ENCODE measurements around the gene NAT9.

DNA sequence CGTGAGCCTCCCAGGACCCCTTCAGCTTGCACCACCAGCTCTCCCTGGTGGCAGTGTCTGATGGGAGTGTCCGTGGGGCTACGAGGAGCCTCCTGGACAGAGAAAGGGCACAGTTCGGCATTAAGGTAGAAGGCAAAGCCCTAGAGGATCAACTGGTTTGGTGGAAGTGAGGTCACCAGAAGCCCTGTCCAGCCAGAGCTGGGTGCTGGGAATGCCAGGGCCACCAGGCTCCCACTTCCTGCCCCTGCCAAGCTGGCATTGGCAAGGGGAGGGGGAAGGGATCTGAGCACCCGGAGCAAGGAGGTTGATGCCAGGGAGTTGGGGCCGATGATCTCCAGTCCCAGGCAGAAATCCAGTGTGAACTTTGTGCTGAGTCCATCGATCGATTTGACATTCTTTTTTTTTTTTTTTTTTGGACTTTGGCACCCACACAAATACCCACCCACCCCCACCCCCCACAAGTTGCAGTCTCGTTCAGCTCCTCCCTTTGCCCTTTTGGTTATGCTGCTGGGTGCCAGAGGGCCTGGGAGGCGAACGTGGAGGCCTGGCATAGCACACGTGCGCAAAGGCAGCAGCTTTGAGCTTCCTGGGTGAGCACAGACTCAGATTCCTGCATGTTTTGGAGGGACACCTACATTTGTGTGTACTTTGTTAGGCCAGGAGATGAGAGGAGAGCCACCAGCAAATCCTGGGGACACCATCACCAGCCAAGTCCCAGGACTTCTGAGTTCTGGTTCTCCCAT, 25.6 kb downstream of the NAT9 start:
- TF ChIP-seq, protein P1, sequence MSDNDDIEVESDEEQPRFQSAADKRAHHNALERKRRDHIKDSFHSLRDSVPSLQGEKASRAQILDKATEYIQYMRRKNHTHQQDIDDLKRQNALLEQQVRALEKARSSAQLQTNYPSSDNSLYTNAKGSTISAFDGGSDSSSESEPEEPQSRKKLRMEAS (IDR thresholded peaks at IDR 0.05; ENCODE audit: insufficient read depth, insufficient read length) = no peak
- TF ChIP-seq JUN (IDR thresholded peaks at IDR 0.05; ENCODE audit: borderline replicate concordance, insufficient read depth, insufficient read length, low read depth) = no peak

Data from endothelial cell of umbilical vein (primary cell).